RWPE1 (cell line): ENCODE measurements around the gene RNF208.

ENCODE experiments used
- CTCF ChIA-PET: fragments of 350-600 bp; sonication (Branson Sonifier 250); formaldehyde crosslinking; extraction: SDS; loops from one replicate; lab custom pipeline; 2021; lab: Yijun Ruan, JAX
- POLR2A ChIA-PET: fragments of 400-600 bp; formaldehyde crosslinking; extraction: SDS; loops from one replicate; lab custom pipeline; 2020; ENCODE audit warnings: antibody characterized with exemption; ENCODE audit not compliant: low non-redundant PET; lab: Yijun Ruan, JAX
- DNase-seq: peaks from one replicate; pipeline ENCODE4 v3.0.0; 2012; ENCODE audit warnings: low spot score
- H3K27ac ChIP-seq: fragments of 450-650 bp; 2 replicates; pipeline ENCODE4 v1.5.1; 2017
- TF ChIP-seq, protein P1 (sequence below): fragments of 450-650 bp; conservative IDR thresholded peaks from 2 replicates; pipeline ENCODE4 v1.5.1; 2017; ENCODE audit warnings: low read depth, mild to moderate bottlenecking

The RNF208 gene

DNA sequence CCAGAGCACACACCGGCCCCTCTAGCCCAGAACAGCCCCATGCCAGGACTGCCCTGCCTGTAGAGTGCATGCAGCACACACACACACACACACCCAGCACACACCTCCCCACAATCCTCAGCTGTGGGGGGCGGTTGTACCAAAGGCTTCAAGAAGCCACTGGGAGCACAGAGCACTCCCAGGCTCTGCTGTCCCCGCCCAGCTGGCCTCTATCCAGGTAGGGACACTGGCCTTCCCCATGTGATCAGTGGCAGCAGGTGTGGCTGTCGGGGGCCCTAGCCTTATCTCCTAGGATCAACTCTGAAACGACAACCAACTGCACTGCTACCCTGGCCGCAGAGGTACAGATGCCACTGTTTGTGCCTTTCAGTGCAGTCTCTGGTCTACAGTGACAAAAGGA is 35.7 kb downstream of the RNF208 start:
- POLR2A ChIA-PET = no interaction called here

DNA sequence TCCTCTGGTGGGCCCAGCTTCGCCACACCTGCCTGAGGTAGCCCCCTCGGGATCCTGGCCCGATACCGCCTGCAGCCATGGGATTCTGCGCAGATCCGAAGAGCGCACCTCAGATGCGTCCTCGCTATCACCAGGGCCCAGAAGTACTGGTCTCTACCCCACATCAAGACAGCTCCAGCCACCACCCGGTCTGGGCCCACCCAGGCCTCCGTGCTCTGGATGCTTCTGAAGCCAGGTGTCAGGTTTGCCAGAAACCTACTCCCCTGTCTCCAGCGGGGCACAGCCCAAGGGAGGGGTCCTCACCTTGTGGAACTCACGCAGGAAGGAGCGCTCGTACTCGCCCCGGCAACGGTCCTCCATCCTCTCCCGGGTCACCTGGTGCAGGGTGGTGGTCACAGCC is 36.1 kb downstream of the RNF208 start:
- 0 out of 2 replicates have a peak overlapping the region, but pooled peaks have one; percentile 13 for H3K27ac ChIP-seq
- DNase-seq = no peak
- TF ChIP-seq, protein P1, sequence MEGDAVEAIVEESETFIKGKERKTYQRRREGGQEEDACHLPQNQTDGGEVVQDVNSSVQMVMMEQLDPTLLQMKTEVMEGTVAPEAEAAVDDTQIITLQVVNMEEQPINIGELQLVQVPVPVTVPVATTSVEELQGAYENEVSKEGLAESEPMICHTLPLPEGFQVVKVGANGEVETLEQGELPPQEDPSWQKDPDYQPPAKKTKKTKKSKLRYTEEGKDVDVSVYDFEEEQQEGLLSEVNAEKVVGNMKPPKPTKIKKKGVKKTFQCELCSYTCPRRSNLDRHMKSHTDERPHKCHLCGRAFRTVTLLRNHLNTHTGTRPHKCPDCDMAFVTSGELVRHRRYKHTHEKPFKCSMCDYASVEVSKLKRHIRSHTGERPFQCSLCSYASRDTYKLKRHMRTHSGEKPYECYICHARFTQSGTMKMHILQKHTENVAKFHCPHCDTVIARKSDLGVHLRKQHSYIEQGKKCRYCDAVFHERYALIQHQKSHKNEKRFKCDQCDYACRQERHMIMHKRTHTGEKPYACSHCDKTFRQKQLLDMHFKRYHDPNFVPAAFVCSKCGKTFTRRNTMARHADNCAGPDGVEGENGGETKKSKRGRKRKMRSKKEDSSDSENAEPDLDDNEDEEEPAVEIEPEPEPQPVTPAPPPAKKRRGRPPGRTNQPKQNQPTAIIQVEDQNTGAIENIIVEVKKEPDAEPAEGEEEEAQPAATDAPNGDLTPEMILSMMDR = no peak
- ChIA-PET POLR2A (no interaction called here), CTCF (no interaction called here)

More for the DNA sequence above, 35.7 kb downstream of the RNF208 start:
- CTCF ChIA-PET = interaction anchor here (2.6 kb wide), 1 partner anchor 10 kb away, joined by 9 read pairs; no protein-coding TSS in a partner anchor
- TF ChIP-seq, protein P1 = no peak
- no peak for DNase-seq
- H3K27ac ChIP-seq = peak overlapping the region; percentile 13; the same call in 1 of the 2 replicates

DNA sequence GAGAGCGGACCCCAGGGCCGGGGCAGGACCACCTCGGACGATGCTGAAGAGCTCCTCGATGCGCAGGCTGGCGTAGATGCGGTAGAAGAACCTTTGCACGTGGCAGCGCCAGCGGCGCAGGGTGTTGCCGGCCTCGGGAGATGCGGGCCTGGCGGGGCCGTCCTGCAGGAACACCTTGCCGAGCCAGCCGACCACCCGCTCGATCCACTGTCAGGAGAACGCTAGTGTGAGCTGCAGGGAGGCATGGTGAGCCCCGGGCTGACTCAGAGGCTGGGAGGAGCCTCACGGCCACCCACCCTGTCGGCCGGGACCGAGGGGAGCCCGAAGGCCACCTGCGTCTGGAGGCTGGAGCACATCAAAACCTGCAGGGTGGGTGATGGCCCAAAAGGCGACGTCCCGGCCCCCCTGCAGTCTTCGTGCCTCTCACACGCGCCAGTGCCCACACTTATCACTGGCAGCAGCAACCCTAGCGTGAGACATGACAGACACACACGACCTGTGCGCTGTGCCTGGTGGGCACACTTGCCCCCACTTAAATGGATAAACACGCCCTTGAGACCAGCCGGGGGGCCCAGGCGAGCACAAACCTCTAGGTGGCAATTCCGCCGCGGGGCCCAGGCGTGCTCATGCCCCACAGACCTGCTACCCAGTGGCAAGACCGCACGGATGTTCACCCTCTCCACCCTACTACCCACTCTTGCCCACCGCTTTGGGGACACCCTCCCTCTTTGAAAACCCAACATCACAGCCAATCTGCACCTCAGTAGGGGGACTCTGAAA is 37.0 kb downstream of the RNF208 start:
- DNase-seq = no peak
- H3K27ac ChIP-seq = no peak overlapping the region
- TF ChIP-seq, protein P1 = no peak
- ChIA-PET POLR2A (no interaction called here), CTCF (no interaction called here)

DNA sequence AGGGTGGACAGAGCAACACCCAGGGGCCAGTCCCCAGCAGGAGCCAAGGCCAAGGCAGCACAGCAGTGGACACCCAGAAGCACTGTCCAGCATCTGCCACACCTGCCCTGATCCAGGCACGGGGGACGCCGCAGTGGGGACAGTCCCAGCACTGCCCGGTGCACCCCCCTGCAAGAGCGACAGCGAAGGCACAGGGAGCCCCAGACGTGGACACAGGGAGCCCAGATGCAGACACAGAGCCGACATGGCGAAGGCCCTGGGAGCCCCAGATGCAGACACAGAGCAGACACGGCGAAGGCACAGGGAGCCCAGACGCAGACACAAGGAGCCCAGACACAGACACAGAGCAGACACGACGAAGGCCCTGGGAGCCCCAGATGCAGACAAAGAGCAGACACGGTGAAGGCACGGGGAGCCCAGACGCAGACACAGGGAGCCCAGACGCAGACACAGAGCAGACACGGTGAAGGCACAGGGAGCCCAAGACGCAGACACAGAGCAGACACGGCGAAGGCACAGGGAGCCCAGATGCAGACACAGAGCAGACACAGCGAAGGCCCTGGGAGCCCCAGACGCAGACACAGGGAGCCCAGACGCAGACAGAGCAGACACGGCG is 38.0 kb downstream of the RNF208 start:
- TF ChIP-seq, protein P1 = no peak
- DNase-seq = no peak
- ChIA-PET POLR2A (no interaction called here), CTCF (no interaction called here)
- no peak overlapping the region for H3K27ac ChIP-seq

DNA sequence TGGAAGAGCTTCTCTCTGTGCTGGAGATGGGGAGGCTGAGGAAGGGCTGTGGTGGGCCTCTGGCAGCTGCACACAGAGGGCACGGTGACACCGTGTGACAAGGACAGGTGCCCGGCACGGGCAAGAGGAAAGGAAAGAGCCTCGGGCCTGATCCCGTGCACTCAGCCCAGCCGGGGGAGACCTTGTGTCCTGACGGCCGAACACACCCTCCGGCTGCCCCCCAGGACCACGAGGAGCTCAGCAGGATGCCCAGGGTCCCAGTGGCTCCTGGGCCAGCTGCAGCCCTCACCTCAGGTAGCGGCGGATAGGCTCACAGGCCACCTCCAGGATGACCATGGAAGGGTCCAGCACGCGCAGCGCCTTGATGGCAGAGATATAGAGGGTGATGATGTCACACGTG is 39.2 kb downstream of the RNF208 start:
- ChIA-PET CTCF (interaction anchor here (0.5 to 0.6 kb wide), 3 partner anchors 8 to 44 kb away, joined by 3 read pairs; no protein-coding TSS in a partner anchor), POLR2A (no interaction called here)
- DNase-seq = no peak
- TF ChIP-seq, protein P1 = no peak
- H3K27ac ChIP-seq = no peak overlapping the region

DNA sequence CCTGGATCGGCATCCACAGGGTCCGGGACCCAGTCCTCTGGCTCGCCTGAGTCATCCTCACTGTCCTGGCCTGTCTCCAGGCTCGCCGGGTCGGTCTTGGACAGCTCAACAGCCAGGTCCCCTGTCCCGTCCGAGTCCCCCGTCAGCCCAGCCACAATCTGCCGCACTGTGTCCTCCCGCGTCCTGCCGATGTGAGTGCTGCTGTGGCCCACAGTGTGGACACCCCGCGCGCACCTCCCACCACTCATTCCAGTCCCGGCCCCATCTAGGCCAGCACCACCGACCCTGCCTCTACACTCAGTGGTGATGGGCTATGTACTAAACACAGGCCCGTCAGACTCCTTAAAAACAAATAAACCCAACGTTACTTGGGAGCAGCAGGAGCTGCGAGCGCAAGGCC is 40.4 kb downstream of the RNF208 start:
- H3K27ac ChIP-seq = no peak overlapping the region
- DNase-seq = no peak
- CTCF ChIA-PET = interaction anchor here (0.9 to 1.0 kb wide), 2 partner anchors 55 to 63 kb away, joined by 3 to 4 read pairs; no protein-coding TSS in a partner anchor
- POLR2A ChIA-PET = no interaction called here
- TF ChIP-seq, protein P1 = no peak
